WERI-Rb-1 (cell line): ENCODE data around the gene NT5DC4.

ENCODE experiments used
- DNase-seq: peaks from one replicate; pipeline ENCODE4 v3.0.0-alpha.2; 2020
- H3K27ac ChIP-seq: fragments of 250-450 bp; sonication (Bioruptor Pico); 2 replicates; pipeline ENCODE4 v1.5.1; 2020; ENCODE audit warnings: mild to moderate bottlenecking, moderate library complexity
- H3K27me3 ChIP-seq: fragments of 250-450 bp; sonication (Bioruptor Pico); 2 replicates; pipeline ENCODE4 v1.5.1; 2021; ENCODE audit warnings: mild to moderate bottlenecking, low read depth, moderate library complexity; ENCODE audit not compliant: insufficient read depth, severe bottlenecking
- H3K36me3 ChIP-seq: fragments of 250-450 bp; sonication (Bioruptor Pico); 2 replicates; pipeline ENCODE4 v1.5.1; 2020; ENCODE audit warnings: mild to moderate bottlenecking, moderate library complexity
- H3K4me3 ChIP-seq: 2 replicates; pipeline ENCODE4 v1.5.1; 2011; ENCODE audit warnings: low read depth, mild to moderate bottlenecking, control low read depth, low read length
- H3K9me3 ChIP-seq: fragments of 250-450 bp; sonication (Bioruptor Pico); 2 replicates; pipeline ENCODE4 v1.5.1; 2021; ENCODE audit warnings: mild to moderate bottlenecking, moderate library complexity; ENCODE audit not compliant: severe bottlenecking
- CTCF ChIP-seq: IDR thresholded peaks from 2 replicates; pipeline ENCODE4 v1.5.1; 2011; ENCODE audit warnings: low read depth, mild to moderate bottlenecking, control low read depth, inconsistent platforms, low read length

NT5DC4 gene

GRCh38 chr2:112687522-112687921 lies 33.3 kb upstream of the NT5DC4 start:
- Histone ChIP-seq H3K36me3 (no peaks in the 10 kb centered on the region), H3K27me3 (no peaks in the 10 kb centered on the region), H3K9me3 (no peaks in the 10 kb centered on the region), H3K4me3 (no peak overlapping the region), H3K27ac (no peak overlapping the region)
- no peak for TF ChIP-seq CTCF
- no peak for DNase-seq

GRCh38 chr2:112688086-112688880 lies 32.5 kb upstream of the NT5DC4 start:
- Histone ChIP-seq H3K4me3 (no peak overlapping the region), H3K9me3 (no peaks in the 10 kb centered on the region), H3K27me3 (no peaks in the 10 kb centered on the region), H3K27ac (no peak overlapping the region), H3K36me3 (no peaks in the 10 kb centered on the region)
- no peak for DNase-seq
- no peak for TF ChIP-seq CTCF

- Histone ChIP-seq H3K27me3 (no peaks in the 10 kb centered on the region), H3K36me3 (no peaks in the 10 kb centered on the region), H3K9me3 (no peaks in the 10 kb centered on the region), H3K27ac (no peak overlapping the region), H3K4me3 (no peak overlapping the region)
- DNase-seq: peak; percentile 76
- peak; percentile 75 for TF ChIP-seq CTCF
These were observed 29.9 kb upstream of the NT5DC4 start for GRCh38 chr2:112690853-112691401.

GRCh38 chr2:112691881-112692281 lies 28.9 kb upstream of the NT5DC4 start:
- Histone ChIP-seq H3K9me3 (no peaks in the 10 kb centered on the region), H3K27ac (no peak overlapping the region), H3K4me3 (no peak overlapping the region), H3K36me3 (no peaks in the 10 kb centered on the region), H3K27me3 (no peaks in the 10 kb centered on the region)
- no peak for TF ChIP-seq CTCF
- DNase-seq: no peak

DNA sequence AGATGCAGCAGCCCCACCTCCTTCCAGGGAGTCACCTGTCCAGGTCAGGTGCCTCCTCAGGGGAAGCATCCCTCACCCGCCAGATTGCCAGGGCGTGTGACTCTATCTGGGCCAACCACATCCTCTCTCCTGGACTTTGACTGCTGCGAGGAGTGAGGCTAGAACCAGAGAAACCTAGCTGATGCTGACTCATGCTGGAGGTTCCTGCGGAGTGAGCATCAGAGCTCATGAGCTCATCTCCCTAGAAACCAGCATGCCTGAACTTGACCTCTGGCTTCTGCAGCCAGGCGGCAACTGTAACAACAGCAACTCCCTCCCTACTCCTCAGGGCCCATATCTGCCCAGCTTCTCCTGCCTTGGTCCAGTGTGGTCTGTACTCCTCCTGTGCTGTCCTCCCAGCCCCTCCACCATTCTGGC lies 28.3 kb upstream of the NT5DC4 start:
- TF ChIP-seq CTCF: no peak
- no peaks in the 10 kb centered on the region for H3K36me3 ChIP-seq
- H3K4me3 ChIP-seq: no peak overlapping the region
- no peaks in the 10 kb centered on the region for H3K9me3 ChIP-seq
- H3K27ac ChIP-seq: no peak overlapping the region
- DNase-seq: no peak
- no peaks in the 10 kb centered on the region for H3K27me3 ChIP-seq
